SK-N-MC (cell line): Measurements from ENCODE around the gene UNC5CL.

ENCODE experiments used
- EZH2 ChIP-seq: fragments of 200-600 bp; sonication (generic); IDR thresholded peaks from one replicate; pipeline ENCODE4 v1.6.1; 2017; ENCODE audit warnings: antibody characterized with exemption
- POLR2AphosphoS5 ChIP-seq: IDR thresholded peaks from 2 replicates; pipeline ENCODE4 v1.6.1; 2012; ENCODE audit warnings: mild to moderate bottlenecking, low read depth, low read length, borderline replicate concordance

DNA sequence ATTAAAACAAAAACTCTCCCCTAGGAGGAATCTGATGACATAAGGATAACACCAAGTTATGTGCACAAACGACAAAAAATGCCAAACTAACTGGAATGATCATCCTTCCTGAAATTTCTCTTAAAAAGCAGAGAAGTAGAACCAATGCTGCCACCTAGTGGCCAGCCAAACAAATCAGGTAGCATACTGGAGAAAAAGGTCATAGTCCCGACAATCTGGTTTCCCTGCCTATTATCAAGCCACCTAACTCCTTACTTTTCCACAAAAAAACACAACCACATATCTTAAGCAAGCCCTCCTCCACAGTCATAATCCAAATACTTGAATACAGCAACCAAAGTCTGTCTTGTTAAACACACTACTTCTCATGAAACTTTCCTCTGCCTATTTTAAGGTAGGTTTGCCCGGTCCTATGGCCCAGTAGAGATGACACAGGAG, 27.9 kb upstream of the UNC5CL start:
- TF ChIP-seq EZH2 (no peak), POLR2AphosphoS5 (no peak)
